ENCODE measurements around the gene HNMT.

GRCh38 chr2:137942833-137943677 is 21.2 kb upstream of the HNMT start:
- TF ChIP-seq EZH2 (IDR thresholded peaks at IDR 0.05; ENCODE audit: low read depth) (no peak), CTCF (conservative IDR thresholded peaks at IDR 0.05) (no peak)

Data from PC-9 (cell line).